Activated naive CD4-positive, alpha-beta T cell treated with anti-CD3 and anti-CD28 coated beads for 36 hours (primary cell): Measurements from ENCODE around the gene NXN. TPM values are rescaled to one million over a fixed set of nuclear protein-coding genes. Genes with fewer than 3 reads are reported as not detected.
"Not testable (repeated sequence)": the region's sequence is repeated elsewhere in the genome, so short reads cannot be mapped to it uniquely, and the experiment has no call there.

Experiments used
- CTCF ChIA-PET: fragments of 350-600 bp; sonication (Branson Sonifier 250); formaldehyde crosslinking; loops from one replicate; lab custom pipeline; 2021; ENCODE audit warnings: antibody characterized with exemption; lab: Charles Lee
- DNase-seq: peaks from one replicate; pipeline ENCODE4 v3.0.0-alpha.2; 2020
- H3K27ac Mint-ChIP-seq: one replicate; pipeline ENCODE4 v1.8.0; 2021; ENCODE audit warnings: mild to moderate bottlenecking, mixed read lengths
- H3K27me3 Mint-ChIP-seq: one replicate; pipeline ENCODE4 v1.8.0; 2021; ENCODE audit warnings: low read depth, mixed read lengths
- H3K36me3 Mint-ChIP-seq: one replicate; pipeline ENCODE4 v1.8.0; 2021; ENCODE audit warnings: low read depth, mixed read lengths
- H3K4me1 Mint-ChIP-seq: one replicate; pipeline ENCODE4 v1.8.0; 2021; ENCODE audit warnings: low read depth, mixed read lengths
- H3K4me3 Mint-ChIP-seq: one replicate; pipeline ENCODE4 v1.8.0; 2021; ENCODE audit warnings: mild to moderate bottlenecking, moderate library complexity, mixed read lengths
- H3K9me3 Mint-ChIP-seq: one replicate; pipeline ENCODE4 v1.8.0; 2021; ENCODE audit warnings: mixed read lengths
- intact Hi-C: fragments of 100-400 bp; cut with micrococcal nuclease; formaldehyde crosslinking; loops from one replicate; pipeline ENCODE4 v1.15.1; 2023
- total RNA-seq, 2 experiments: library from RNA; stranded (reverse); gene quantifications; one replicate each; pipeline ENCODE4 v1.2.3, GENCODE V29; 2021

NXN gene
- total RNA-seq, 2 experiments from 2014 or later = 0.20 to 0.33 TPM

GRCh38 chr17:850851-851763, 128.5 kb downstream of the NXN start:
- Mint-ChIP-seq H3K27ac (no peak overlapping the region), H3K9me3 (no peaks in the 10 kb centered on the region), H3K27me3 (peaks cover 30% of the 10 kb centered on the region), H3K4me3 (no peak overlapping the region), H3K4me1 (peaks cover 11% of the 10 kb centered on the region), H3K36me3 (no peaks in the 10 kb centered on the region)
- CTCF ChIA-PET = no interaction called here
- intact Hi-C loops = no loop called here
- no peak for DNase-seq

DNA sequence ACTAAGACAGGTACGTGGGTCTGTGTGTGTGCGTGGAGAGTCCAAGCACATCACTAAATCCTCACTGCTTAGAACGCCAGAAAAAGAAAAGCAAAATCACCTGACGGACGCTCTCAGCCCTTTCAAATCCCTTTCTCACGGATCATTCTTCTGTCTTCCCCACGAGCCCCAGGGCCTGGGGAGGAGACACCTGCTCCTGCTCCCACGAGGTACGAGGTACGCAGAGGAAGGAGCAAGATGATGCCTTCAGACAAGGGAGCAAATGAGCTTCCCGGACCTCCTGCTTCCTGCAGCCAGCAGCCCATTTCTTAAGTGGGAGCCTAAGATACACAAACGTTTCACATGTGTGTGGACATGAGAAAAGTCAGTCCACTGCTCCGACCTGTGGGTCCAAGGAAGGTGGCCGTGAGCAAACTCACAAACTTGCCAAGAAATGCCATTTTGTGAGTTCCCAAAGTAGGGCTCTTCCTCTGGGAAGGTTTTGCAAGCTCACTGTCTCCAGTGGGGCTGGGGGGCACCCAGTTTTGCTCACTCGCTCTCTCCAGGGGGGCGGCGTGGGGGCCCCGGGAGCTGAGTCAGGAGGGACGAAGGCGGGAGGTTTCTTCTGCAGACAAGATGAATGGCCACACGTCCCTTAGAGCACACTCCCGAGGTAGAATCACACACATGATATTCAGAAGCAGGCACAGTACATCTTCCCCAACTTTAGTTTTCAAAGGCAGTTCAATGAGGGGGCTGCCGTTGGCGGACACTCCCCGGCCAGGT, 129.3 kb downstream of the NXN start:
- intact Hi-C loops = no loop called here
- Mint-ChIP-seq H3K4me3 (no peak overlapping the region), H3K9me3 (no peaks in the 10 kb centered on the region), H3K27ac (no peak overlapping the region), H3K36me3 (no peaks in the 10 kb centered on the region), H3K27me3 (peaks cover 34% of the 10 kb centered on the region), H3K4me1 (peaks cover 11% of the 10 kb centered on the region)
- no peak for DNase-seq
- CTCF ChIA-PET = interaction anchor here (0.6 kb wide), 1 partner anchor 161 kb away, joined by 3 read pairs; no protein-coding TSS in a partner anchor

DNA sequence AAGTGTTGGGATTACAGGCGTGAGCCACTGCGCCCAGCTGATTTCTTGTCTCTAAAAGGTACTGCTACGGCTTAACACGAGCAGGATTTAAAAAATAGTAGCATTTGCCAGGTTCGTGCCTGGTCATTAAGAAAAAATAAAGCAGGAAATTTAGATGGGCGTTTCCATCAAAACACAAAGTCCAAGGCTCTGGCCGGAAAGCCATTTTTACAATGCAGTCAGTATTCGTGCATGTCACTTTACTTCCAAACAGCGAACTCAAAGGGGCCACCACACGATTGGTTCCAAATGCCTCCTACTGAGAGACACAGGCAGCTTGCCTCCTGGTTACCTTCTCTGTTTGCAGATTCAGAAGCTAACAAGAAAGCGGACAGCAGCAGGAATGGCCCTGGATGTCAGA, 131.2 kb downstream of the NXN start:
- peaks cover 11% of the 10 kb centered on the region for H3K4me1 Mint-ChIP-seq
- no peak overlapping the region for H3K27ac Mint-ChIP-seq
- CTCF ChIA-PET = no interaction called here
- no peak for DNase-seq
- H3K4me3 Mint-ChIP-seq = no peak overlapping the region
- peaks cover 46% of the 10 kb centered on the region for H3K27me3 Mint-ChIP-seq
- intact Hi-C loops = no loop called here
- H3K9me3 Mint-ChIP-seq = no peaks in the 10 kb centered on the region
- no peaks in the 10 kb centered on the region for H3K36me3 Mint-ChIP-seq

- Mint-ChIP-seq H3K27ac (no peak overlapping the region), H3K4me3 (no peak overlapping the region), H3K36me3 (no peaks in the 10 kb centered on the region), H3K4me1 (peaks cover 11% of the 10 kb centered on the region), H3K27me3 (peaks cover 50% of the 10 kb centered on the region), H3K9me3 (no peaks in the 10 kb centered on the region)
- CTCF ChIA-PET = interaction anchor here (0.6 to 1.1 kb wide), 3 partner anchors 16 to 166 kb away, joined by 3 to 5 read pairs (median 3); no protein-coding TSS in a partner anchor
- peak; percentile 7 for DNase-seq
- intact Hi-C loops = no loop called here
These were observed 132.4 kb downstream of the NXN start for GRCh38 chr17:846901-847843.

- Mint-ChIP-seq H3K27ac (no peak overlapping the region), H3K4me3 (no peak overlapping the region), H3K4me1 (peaks cover under 1% of the 10 kb centered on the region), H3K9me3 (no peaks in the 10 kb centered on the region), H3K36me3 (no peaks in the 10 kb centered on the region), H3K27me3 (peaks cover 20% of the 10 kb centered on the region)
- CTCF ChIA-PET = no interaction called here
- intact Hi-C loops = no loop called here
- DNase-seq = no peak
These were observed 138.3 kb downstream of the NXN start for GRCh38 chr17:841313-841712.

DNA sequence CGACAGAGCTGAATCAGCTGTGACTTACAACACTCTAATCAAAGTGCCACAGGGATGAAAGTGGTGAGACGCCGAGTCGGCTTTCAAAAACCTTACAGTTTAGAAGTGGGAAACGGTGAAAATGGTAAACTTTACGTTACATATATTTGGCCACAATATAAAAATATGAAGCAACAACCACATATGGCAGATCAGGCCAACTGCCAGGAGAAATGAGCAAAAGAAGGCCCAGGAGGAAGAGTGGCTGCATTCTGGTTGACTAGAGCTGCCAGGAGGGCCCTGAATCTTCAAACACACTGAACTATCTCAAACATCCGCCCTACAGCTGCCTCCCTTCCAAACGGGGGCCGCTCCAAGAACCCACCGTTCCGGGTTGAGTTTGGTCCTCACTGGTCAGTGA, 141.1 kb downstream of the NXN start:
- H3K4me1 Mint-ChIP-seq = no peaks in the 10 kb centered on the region
- no peak overlapping the region for H3K4me3 Mint-ChIP-seq
- intact Hi-C loops = no loop called here
- H3K36me3 Mint-ChIP-seq = no peaks in the 10 kb centered on the region
- peaks cover 4% of the 10 kb centered on the region for H3K27me3 Mint-ChIP-seq
- no peaks in the 10 kb centered on the region for H3K9me3 Mint-ChIP-seq
- CTCF ChIA-PET = no interaction called here
- no peak for DNase-seq
- H3K27ac Mint-ChIP-seq = no peak overlapping the region

DNA sequence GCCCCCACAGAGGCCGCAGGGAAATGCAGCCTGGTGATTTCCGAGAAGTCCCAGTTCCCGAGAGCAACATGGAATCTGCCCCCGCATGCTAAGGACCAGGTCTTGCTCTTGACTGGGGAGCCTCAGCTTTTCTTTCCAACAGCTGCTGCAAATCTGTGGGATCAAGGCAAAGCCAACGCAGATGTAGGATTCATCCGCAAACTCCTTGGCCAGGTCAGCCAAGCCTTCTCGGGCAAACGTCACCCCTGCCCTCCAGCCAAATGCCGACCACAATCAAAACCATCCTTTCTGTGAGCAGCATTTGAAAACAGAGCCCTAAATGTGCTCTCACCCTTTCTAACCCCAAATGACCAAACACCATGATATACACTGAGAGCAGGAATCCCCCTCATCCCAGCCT, 143.4 kb downstream of the NXN start:
- CTCF ChIA-PET = no interaction called here

DNA sequence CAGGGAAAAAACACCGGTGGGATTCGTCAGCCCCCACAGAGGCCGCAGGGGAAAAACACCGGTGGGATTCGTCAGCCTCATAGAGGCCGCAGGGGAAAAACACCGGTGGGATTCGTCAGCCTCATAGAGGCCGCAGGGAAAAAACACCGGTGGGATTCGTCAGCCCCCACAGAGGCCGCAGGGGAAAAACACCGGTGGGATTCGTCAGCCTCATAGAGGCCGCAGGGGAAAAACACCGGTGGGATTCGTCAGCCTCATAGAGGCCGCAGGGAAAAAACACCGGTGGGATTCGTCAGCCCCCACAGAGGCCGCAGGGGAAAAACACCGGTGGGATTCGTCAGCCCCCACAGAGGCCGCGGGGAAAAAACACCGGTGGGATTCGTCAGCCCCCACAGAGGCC, 143.9 kb downstream of the NXN start:
- H3K4me1 Mint-ChIP-seq, H3K27ac Mint-ChIP-seq, CTCF ChIA-PET, intact Hi-C loops, H3K4me3 Mint-ChIP-seq, H3K27me3 Mint-ChIP-seq, H3K9me3 Mint-ChIP-seq, H3K36me3 Mint-ChIP-seq, DNase-seq: not testable (repeated sequence)

More for the DNA sequence above, 143.4 kb downstream of the NXN start:
- DNase-seq = no peak
- H3K9me3 Mint-ChIP-seq = no peaks in the 10 kb centered on the region
- intact Hi-C loops = no loop called here
- H3K36me3 Mint-ChIP-seq = no peaks in the 10 kb centered on the region
- no peak overlapping the region for H3K4me3 Mint-ChIP-seq
- no peak overlapping the region for H3K27ac Mint-ChIP-seq
- H3K27me3 Mint-ChIP-seq = no peaks in the 10 kb centered on the region
- no peaks in the 10 kb centered on the region for H3K4me1 Mint-ChIP-seq

DNA sequence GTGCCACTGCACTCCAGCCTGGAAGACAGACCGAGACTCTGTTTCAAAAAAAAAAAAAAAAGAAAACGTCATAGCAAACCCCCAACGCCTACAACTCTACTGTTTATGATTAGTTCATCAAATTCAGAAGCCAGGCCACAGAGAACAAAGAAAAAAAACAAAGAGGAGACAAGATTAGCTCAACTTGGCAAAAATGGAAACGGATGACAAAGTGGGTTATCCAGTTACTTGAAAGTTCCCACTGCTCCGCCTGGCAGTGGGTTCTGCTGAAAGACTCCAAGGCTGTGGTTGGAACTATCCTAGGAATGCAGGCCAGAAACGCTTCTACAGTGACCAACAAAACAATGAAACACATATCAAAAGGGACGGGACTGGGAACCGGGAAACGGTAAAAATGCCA, 144.3 kb downstream of the NXN start:
- no peak overlapping the region for H3K4me3 Mint-ChIP-seq
- intact Hi-C loops = no loop called here
- H3K9me3 Mint-ChIP-seq = no peaks in the 10 kb centered on the region
- H3K36me3 Mint-ChIP-seq = no peaks in the 10 kb centered on the region
- H3K27me3 Mint-ChIP-seq = no peaks in the 10 kb centered on the region
- no peak overlapping the region for H3K27ac Mint-ChIP-seq
- CTCF ChIA-PET = no interaction called here
- DNase-seq = no peak
- no peaks in the 10 kb centered on the region for H3K4me1 Mint-ChIP-seq

DNA sequence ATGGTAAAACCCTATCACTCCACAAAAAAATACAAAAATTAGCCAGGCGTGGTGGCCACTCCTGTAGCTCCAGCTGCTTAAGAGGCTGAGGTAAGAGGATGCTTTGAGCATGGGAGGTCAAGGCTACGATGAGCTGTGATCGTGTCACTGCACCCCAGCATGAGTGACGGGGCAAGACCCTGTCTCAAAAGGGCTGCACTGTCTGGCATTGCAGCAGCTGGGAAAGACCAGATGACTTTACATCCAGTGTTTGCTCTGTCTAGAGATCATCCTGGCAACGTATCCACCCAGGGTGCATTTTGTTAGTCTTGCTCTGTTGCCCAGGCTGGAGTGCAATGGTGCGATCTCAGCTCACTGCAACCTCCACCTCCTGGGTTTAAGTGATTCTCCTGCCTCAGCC, 145.4 kb downstream of the NXN start:
- no peak overlapping the region for H3K27ac Mint-ChIP-seq
- no peaks in the 10 kb centered on the region for H3K27me3 Mint-ChIP-seq
- no peaks in the 10 kb centered on the region for H3K4me1 Mint-ChIP-seq
- DNase-seq = no peak
- intact Hi-C loops = no loop called here
- no peak overlapping the region for H3K4me3 Mint-ChIP-seq
- no peaks in the 10 kb centered on the region for H3K36me3 Mint-ChIP-seq
- H3K9me3 Mint-ChIP-seq = no peaks in the 10 kb centered on the region
- CTCF ChIA-PET = interaction anchor here (0.7 kb wide), 1 partner anchor 134 kb away, joined by 3 read pairs; no protein-coding TSS in a partner anchor

DNA sequence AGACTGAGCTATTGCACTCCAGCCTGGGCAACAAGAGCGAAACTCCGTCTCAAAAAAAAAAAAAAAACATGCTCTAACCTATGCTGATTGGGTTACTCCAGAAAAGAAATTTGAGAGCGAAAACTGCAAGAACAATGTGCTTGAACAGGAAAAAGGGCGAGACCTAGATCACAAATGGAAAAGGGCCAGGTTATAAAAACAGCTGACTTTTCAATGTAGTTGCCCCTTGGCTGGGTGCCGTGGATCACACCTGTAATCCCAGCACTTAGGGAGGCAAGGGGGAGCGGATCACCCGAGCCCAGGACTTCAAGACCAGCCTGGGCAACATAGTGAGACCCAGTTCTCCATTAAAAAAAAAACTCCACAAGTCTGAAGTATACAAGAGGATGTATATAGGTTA, 148.6 kb downstream of the NXN start:
- Mint-ChIP-seq H3K27ac (no peak overlapping the region), H3K36me3 (no peaks in the 10 kb centered on the region), H3K4me1 (no peaks in the 10 kb centered on the region), H3K9me3 (no peaks in the 10 kb centered on the region), H3K4me3 (no peak overlapping the region), H3K27me3 (no peaks in the 10 kb centered on the region)
- DNase-seq = no peak
- CTCF ChIA-PET = no interaction called here
- intact Hi-C loops = no loop called here

- CTCF ChIA-PET = no interaction called here
- no peaks in the 10 kb centered on the region for H3K36me3 Mint-ChIP-seq
These were observed 149.2 kb downstream of the NXN start for GRCh38 chr17:830381-830780.

More at GRCh38 chr17:830381-830780, 149.2 kb downstream of the NXN start:
- Mint-ChIP-seq H3K4me1 (no peaks in the 10 kb centered on the region), H3K27me3 (no peaks in the 10 kb centered on the region), H3K9me3 (no peaks in the 10 kb centered on the region), H3K27ac (no peak overlapping the region), H3K4me3 (no peak overlapping the region)
- no peak for DNase-seq
- intact Hi-C loops = no loop called here
